Lower lobe of right lung (tissue), 2 donors: Measurements from ENCODE around the gene OR51M1. TPM values are rescaled to one million over a fixed set of nuclear protein-coding genes. Genes with fewer than 3 reads are reported as not detected.

Experiments
- ATAC-seq, 2 donors: fragments of 200-7000 bp; cut with Tn5 transposase; one replicate each; pipeline ENCODE4 v1.9.1; 2020 to 2022; ENCODE audit warnings: mild to moderate bottlenecking in 2 of 2, moderate library complexity in 2 of 2
- DNase-seq: peaks from one replicate; pipeline ENCODE4 v3.0.0-alpha.2; 2020
- H3K27ac ChIP-seq: fragments of 200-600 bp; one replicate; pipeline ENCODE4 v1.8.0; 2022
- H3K27me3 ChIP-seq: fragments of 200-600 bp; one replicate; pipeline ENCODE4 v1.8.0; 2022; ENCODE audit warnings: low read depth
- H3K36me3 ChIP-seq: fragments of 200-600 bp; one replicate; pipeline ENCODE4 v1.8.0; 2022; ENCODE audit warnings: mild to moderate bottlenecking
- H3K4me1 ChIP-seq: fragments of 200-600 bp; one replicate; pipeline ENCODE4 v1.8.0; 2022
- H3K4me3 ChIP-seq: fragments of 200-600 bp; one replicate; pipeline ENCODE4 v1.8.0; 2022; ENCODE audit warnings: mild to moderate bottlenecking
- H3K9me3 ChIP-seq: fragments of 200-600 bp; one replicate; pipeline ENCODE4 v1.8.0; 2022
- intact Hi-C: fragments of 100-400 bp; cut with DNase I; formaldehyde crosslinking; loops from one replicate; pipeline ENCODE4 v1.11.0; 2022
- total RNA-seq: library from RNA; stranded (reverse); fragmentation: NEBNext Ultra II Directional; extraction: Animal tissue kit (Norgen Biotek cat#: 25700); gene quantifications from one replicate; pipeline ENCODE4 v1.2.1, GENCODE V29; 2021
- TF ChIP-seq, protein P1 (sequence below): fragments of 200-600 bp; IDR thresholded peaks from one replicate; pipeline ENCODE4 v1.8.0; 2022; ENCODE audit warnings: antibody characterized with exemption, mild to moderate bottlenecking
- donor health status: DM: no; HTN: yes; CAD: no; lungs with severe emphysema.

Gene OR51M1
- total RNA-seq, 1 donor from 2014 or later: not detected

DNA sequence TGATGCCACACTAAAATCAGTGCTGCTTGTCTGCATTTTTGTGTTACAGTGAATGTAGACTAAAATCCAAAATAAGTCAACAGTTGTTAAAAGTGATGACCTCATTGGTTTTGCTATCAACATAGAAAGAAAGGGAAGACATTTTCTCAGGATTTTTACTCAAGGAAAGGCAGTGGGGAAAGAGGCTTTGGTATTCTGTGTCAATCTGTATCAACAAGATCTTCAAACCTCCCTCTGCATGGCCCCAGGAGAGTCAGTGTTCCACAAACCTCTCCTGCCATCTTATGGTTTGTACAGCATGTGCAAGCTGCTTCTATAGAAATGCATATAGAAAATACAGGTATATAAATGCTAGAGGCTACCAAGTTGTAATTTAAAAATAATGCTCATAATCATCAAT, 13.8 kb upstream of the OR51M1 start:
- ATAC-seq: no peak
- no peaks in the 10 kb centered on the region for H3K36me3 ChIP-seq
- H3K4me1 ChIP-seq: no peaks in the 10 kb centered on the region
- DNase-seq: no peak
- H3K27me3 ChIP-seq: no peaks in the 10 kb centered on the region
- no peaks in the 10 kb centered on the region for H3K9me3 ChIP-seq
- no peak overlapping the region for H3K27ac ChIP-seq
- intact Hi-C loops: no loop called here
- TF ChIP-seq, protein P1, sequence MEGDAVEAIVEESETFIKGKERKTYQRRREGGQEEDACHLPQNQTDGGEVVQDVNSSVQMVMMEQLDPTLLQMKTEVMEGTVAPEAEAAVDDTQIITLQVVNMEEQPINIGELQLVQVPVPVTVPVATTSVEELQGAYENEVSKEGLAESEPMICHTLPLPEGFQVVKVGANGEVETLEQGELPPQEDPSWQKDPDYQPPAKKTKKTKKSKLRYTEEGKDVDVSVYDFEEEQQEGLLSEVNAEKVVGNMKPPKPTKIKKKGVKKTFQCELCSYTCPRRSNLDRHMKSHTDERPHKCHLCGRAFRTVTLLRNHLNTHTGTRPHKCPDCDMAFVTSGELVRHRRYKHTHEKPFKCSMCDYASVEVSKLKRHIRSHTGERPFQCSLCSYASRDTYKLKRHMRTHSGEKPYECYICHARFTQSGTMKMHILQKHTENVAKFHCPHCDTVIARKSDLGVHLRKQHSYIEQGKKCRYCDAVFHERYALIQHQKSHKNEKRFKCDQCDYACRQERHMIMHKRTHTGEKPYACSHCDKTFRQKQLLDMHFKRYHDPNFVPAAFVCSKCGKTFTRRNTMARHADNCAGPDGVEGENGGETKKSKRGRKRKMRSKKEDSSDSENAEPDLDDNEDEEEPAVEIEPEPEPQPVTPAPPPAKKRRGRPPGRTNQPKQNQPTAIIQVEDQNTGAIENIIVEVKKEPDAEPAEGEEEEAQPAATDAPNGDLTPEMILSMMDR: no peak
- no peak overlapping the region for H3K4me3 ChIP-seq

DNA sequence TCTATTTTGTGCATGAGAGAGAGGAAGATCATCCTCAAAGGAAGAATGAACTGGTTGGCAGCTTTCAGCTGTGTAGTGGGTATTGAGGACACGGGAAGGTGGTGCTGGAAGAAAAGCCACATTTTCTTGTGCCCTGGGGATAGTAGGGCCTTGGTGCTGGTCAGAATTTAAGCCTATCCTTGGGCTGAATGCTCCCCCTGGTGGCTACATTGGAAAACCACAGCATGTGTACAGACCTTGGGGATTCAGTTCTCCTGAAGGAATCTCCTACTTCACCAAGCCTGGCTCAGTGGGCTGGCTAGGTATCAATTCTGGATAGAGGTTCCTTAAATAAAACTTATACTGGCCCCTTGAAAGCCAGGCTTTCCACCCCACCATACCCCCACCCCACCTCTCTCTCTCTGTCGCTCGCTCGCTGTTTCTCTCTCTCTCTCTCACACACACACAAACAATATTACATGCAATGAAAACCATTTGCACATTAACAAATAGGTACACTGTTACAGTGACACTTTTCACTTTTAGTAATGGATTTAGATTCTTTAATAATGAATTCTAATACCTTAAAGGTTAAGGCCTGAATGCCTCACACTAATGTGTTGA, 2.8 kb upstream of the OR51M1 start:
- H3K36me3 ChIP-seq: no peaks in the 10 kb centered on the region
- ATAC-seq (peak; percentile 75 to 82), DNase-seq (no peak)
- H3K9me3 ChIP-seq: no peaks in the 10 kb centered on the region
- no peak overlapping the region for H3K4me3 ChIP-seq
- TF ChIP-seq, protein P1: peak; percentile 65
- no peak overlapping the region for H3K27ac ChIP-seq
- intact Hi-C loops: loop anchor here (5.0 kb wide), 1 partner anchor 259 kb away; no protein-coding TSS in a partner anchor
- H3K27me3 ChIP-seq: no peaks in the 10 kb centered on the region
- H3K4me1 ChIP-seq: no peaks in the 10 kb centered on the region

DNA sequence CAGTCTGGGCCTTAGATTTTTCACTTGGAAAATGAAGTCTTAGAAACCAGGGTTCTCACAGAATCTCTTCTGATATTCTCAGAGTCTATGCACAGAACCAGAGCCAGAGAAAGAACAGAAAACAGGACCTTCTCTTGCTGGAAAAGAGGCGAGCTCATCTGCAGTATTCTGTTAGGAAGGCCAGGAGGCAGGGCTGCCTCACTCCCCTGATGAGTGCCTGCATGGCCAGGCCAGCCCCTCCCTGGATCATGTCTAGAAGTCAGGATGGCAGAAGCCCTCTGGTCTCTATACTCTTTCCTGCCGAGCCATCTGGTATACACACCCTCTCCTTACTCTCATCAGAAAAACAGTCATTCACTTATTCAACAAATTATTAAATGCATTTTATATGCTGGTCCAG, 723 bp downstream of the OR51M1 start:
- no peaks in the 10 kb centered on the region for H3K4me1 ChIP-seq
- ATAC-seq (no peak), DNase-seq (no peak)
- TF ChIP-seq, protein P1: no peak
- no peaks in the 10 kb centered on the region for H3K36me3 ChIP-seq
- no peaks in the 10 kb centered on the region for H3K9me3 ChIP-seq
- H3K27me3 ChIP-seq: no peaks in the 10 kb centered on the region
- no peak overlapping the region for H3K27ac ChIP-seq
- intact Hi-C loops: loop anchor here (5.0 kb wide), 1 partner anchor 262 kb away; no protein-coding TSS in a partner anchor
- H3K4me3 ChIP-seq: no peak overlapping the region

DNA sequence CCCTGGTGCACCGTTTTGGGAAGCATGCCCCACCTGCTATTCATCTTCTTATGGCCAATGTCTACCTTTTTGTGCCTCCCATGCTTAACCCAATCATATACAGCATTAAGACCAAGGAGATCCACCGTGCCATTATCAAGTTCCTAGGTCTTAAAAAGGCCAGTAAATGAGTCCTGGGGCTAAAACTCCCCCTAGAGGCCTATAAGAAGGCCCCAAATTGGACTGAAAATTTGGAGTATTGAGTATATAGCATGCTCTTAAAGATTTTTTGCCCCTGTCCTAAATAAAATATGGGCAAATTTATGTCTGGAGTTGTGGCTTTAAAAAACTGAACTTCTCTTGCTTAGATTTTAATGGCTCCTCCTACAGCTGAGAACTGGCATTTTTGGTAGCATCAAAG, 6.6 kb downstream of the OR51M1 start:
- Histone ChIP-seq H3K27ac (no peak overlapping the region), H3K4me1 (no peaks in the 10 kb centered on the region), H3K9me3 (no peaks in the 10 kb centered on the region), H3K36me3 (no peaks in the 10 kb centered on the region), H3K27me3 (no peaks in the 10 kb centered on the region), H3K4me3 (no peak overlapping the region)
- no peak for DNase-seq
- ATAC-seq: no peak
- TF ChIP-seq, protein P1: no peak
- intact Hi-C loops: no loop called here

DNA sequence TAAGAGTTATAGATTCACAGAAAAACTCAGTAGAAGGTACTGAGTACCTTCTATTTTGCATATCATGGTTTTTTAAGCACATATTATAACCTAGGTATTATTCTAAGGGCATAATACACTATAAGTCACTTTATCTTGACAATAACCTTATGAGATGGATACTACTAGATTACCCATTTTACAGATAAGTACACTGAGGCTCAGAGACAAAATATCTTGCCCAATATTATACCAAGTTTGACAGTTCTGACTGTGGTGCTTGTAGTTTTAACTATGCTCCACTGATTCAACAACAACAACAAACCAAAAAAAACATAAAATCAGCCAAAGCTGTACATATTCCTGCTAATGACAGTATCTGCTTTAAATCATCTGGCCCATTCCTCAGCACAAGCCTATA, 10.5 kb downstream of the OR51M1 start:
- DNase-seq (no peak), ATAC-seq (no peak)
- TF ChIP-seq, protein P1: no peak
- no peaks in the 10 kb centered on the region for H3K9me3 ChIP-seq
- no peaks in the 10 kb centered on the region for H3K4me1 ChIP-seq
- no peak overlapping the region for H3K27ac ChIP-seq
- H3K4me3 ChIP-seq: no peak overlapping the region
- intact Hi-C loops: no loop called here
- no peaks in the 10 kb centered on the region for H3K27me3 ChIP-seq
- no peaks in the 10 kb centered on the region for H3K36me3 ChIP-seq
